NCI-H524 (cell line): Measurements from ENCODE around the gene DHRS12.

ENCODE experiments used
- DNase-seq, 2 experiments: peaks; one replicate each; lab custom pipeline; 2025; lab: John Stamatoyannopoulos, UW

Gene DHRS12

DNA sequence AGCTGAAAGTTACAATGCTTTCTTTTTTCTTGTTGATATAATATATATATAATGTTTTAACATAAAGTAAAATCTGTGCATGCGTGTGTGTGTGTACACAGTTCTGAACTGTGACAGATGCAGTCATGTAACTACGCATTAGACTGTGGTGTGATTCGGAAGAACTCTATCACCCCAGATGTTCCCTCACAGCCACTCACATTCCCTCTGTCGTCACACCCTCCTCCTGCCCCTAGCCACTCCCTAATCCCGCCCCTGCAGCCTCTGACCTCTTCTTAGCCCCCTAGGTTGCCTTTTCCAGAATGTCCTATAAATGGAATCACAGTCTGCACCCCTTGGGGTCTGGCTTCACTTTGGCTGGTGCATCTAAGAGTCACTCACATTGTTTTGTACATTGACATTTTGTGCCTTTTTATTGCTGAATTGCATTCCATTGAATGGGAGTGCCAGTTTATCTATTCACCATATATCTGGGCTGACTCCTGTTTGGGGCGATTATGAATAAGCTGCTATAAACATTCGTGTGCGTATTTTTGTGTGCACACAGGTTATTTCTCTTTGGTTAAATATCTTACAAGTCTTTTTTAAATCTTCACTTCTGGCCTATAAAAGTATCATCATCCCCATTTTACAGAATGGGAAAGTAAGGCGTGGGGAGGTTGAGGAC is 20.4 kb downstream of the DHRS12 start:
- DNase-seq, result peak in 1 of 2 experiments; percentile 57

DNA sequence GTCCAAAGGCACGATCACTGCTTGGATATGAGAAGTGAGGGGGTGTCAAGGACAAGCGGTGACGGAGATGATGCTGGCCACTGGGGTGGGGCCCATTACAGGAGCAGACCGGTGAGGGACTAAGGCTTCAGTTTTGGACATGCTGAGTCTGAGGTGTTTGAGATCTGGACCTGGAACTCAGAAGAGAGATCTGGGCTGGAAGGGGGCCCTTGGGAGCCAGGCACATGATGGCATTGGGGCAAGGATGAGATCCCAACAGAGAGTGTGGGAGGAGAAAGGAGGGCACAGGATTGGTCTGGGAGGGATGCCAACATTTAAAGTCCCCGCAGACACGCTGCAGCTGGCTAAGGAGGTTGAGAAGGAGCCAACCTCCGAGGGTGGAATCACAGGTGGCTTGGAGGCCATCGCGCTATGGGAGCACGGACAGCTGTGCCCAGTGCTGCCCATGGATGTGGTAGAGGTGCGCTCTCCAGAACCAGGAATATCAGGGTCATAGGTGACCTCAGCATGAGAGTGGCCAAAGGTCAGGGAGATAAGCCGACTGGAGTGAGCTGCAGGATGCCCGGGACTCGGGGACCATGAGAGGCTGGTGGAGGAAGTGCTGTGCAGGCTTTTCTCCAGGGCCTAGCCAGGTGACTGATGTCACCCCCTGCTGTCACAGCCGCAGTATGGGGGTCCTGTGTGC is 21.8 kb downstream of the DHRS12 start:
- DNase-seq, result no peak

DNA sequence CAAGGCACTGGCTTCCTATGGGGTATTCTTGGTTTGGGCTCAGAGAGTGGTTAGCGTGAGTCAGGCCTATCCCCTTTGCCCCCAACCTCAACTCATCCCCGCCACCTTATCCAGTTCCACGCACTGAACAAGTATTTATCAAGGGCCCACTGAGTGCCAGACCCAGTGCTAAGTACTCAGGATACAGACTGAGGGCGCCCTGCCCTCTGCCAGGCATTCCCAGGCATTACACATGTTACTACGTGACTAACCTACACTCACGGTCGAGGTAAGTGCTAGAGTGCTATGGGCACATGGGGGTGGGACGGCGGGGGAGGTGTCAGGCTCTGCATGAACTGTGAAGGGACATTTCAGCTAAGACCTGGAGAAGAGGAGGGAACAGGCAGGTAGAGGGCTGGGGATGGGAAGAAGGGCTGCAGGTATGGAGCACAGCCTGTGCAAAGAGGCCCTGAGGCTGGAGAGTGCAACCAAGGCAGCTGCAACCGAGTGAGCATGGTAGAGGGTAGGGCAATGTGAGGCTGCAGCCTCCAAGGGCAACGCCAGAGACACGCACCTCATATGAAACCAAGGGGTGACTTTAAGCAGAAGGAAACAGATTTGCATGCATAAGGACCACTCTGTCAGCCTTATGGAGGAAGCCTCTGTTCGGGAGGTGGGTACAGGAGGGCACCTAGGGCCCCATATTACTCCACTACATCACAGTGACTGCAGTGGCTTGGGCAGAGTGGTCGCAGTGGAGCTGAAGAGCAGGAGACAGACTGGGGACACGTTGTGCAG is 22.5 kb downstream of the DHRS12 start:
- DNase-seq, result peak; percentile 22 to 72

DNA sequence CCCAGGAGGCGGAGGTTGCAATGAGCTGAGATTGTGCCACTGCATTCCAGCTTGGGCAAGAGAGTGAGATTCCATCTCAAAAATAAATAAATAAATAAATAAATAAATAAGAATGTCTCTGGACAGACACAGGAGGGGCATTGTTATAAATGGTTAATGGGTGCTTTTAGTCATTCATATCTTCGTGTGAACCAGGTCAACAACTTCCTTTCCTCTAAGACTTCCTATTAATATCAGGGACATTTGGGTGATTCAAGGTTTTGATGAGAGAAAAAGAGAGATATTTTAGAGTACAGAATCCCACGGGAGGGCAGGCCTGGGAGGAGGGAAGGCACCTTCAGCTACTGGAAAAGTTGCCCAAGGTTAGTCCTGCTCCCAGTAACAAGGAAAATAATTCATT is 23.9 kb downstream of the DHRS12 start:
- DNase-seq, result no peak

DNA sequence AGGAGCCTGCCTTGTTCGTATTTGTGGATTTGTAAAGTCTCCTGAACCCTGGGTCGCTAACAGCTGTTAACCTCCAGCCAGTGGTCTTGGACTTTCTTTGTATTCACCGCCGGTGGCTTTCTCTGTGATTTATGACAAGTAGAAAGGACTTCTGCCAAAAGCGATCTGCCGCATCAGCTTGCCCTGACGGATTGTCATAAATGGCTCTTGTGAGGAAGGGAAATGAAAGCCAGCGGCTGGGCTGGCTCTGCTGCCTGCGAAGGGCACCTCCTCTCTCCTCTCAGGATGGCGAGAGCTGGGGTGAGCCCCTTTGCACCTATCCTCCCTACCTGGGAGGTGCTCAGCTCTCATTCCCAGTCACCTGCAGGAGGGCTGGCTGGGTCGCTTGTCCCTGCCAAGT is 25.6 kb downstream of the DHRS12 start:
- DNase-seq, result no peak

DNA sequence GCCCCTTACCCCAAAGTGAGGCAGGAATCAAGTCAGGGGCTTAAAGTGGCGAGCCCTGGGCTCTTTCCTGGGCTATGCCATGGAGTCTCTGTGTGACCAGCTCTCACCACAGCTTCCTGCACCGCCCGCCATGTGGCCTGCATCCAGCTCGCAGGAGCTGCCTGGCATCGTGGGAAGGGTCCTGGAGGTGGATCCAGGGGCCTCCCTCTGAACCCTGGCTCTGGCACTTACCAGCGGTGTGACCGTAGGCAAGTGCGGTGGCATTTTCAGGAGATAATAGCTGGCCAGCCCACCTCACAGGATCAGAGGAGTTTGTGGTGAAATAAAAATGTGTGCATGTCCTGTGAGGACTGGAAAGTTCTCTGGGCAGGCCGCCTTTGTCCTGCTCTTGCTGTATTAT is 26.0 kb downstream of the DHRS12 start:
- DNase-seq, result no peak

DNA sequence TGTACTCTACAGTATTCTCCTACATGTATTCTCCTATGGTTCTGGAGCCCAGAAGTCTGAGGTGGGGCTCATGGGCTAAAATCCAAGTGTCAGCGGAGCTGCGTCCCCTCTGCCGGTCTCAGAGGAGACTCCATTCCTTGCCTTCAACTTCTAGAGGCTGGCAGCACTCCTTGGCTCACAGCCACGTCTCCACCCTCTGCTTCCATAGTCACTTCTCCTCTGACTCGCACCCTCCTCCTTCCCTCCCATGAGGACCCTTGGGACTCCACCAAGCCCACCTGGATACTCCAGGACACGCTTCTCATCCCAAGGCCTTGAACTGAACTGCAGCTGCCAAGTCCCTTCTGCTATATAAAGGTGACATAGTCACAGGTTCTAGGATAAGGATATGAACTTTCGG is 27.8 kb downstream of the DHRS12 start:
- no peak for DNase-seq

DNA sequence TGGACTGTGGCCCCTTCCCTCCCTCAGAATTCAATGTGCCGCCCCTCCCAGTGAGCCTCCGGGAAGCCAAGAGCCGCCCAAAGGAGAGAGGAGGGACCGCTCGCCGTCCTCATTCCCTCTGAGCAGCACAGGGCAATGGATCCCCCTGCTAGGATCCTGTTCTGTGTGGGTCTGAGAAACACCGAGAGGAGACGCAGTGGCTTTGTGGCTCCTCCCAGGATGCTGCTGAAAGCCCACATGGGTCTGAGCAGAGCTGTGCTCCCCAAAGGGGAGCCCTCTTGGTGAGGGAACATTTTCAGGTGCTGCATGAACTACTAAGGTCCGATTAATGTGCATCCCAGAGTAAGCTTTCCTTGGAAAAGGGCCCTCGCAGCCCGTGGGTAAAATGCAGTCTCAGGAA is 30.4 kb downstream of the DHRS12 start:
- DNase-seq, result no peak

DNA sequence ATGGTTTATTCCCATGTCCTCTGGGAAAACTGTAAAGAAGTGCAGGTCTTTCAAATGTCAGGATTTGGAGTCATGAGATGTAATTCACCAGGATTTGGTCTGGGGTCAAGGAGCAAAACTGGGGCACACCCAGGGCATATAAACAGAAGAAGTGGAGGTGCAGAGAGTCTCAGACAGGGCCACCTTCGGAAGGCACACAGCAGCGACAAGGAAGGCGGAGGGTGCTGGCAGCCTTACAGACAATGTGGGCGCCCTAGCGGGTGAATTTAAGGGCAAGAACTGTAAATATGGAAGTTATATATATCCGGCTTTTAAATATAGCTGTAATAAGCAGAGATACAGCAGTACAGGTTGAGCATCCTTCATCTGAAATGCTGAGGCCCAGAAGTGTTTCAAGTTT is 31.2 kb downstream of the DHRS12 start:
- DNase-seq, result no peak

DNA sequence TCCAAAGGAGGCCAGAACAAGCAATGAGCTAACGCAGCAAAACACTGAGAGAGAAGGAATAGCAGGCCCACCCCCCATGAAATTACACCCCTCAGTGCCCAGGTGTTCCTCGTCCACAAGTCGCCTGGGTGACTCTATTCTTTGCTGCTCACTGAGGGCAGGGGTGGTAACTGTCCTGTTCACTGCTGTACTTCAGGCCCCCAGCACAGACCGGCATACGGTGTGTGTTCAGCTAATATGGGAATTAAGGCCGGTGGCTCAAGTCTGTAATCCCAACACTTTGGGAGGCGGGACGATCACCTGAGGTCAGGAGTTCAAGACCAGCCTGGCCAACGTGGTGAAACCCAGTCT is 31.9 kb downstream of the DHRS12 start:
- DNase-seq, result no peak

DNA sequence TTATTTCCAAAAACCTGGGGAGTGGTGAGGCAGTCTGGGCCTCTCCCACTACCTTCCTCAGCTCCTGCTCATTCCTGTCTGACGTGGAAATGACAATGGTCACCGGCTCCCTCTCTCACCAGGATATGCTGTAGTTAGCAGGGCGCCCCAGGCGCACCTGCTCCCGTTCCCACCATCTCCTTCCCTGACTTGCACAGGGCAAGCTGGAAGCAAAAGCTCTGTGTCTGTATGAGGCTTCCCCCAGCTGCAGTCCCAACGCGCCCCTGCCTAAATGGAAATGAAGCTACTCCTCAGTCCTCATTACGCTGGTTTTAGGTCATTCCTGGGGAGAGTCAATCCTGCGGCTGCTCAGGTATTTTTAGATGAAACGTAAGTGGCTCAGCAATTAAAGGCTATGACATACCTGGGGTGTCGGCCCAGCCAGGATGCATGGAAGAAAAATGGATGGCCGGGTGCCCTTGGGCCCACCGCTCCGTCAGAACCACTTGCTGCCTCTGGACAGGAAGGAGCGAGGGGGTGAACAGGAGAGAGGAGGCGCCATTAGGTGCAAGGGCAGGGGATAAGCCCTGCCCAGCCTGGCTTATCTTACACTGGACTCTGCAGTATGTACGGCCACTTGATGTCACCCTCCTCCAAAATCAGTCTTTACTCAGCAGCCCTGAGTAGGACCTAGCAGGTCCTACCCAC is 32.4 kb downstream of the DHRS12 start:
- DNase-seq, result no peak

DNA sequence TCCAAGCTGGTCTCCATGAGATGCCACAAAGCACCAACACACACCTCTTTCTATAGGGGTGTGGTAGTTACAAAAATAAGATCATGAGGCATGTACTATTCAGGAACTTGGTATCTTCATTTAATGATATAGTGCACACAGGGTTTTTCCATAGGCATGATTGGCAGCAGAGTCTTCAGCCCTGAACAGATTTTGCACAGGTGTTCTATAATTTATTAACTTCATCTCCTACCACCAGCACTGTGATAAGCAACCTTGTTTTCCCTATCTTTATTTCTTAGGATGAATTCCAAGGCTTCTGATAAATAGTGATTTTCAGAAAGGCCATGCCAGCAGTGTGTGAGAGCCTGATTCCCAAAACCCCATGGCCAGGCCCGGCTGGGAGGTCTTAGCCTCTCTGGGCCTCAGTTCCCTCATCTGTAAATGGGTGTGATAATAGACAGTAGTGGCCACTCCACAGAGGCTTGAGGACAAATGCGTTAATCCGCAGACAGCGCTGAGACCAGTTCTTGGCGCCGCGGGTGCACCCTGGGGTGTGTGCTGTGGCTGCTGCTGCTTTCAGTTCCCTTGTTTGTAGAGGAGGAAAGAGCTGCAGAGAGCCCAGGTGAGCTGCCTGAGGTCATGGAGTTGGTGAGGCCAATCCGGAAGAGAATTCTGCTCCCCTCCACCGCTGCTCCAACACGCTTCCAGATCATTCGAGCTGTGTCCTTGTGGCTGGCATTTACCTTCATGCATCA is 33.1 kb downstream of the DHRS12 start:
- DNase-seq, result no peak

DNA sequence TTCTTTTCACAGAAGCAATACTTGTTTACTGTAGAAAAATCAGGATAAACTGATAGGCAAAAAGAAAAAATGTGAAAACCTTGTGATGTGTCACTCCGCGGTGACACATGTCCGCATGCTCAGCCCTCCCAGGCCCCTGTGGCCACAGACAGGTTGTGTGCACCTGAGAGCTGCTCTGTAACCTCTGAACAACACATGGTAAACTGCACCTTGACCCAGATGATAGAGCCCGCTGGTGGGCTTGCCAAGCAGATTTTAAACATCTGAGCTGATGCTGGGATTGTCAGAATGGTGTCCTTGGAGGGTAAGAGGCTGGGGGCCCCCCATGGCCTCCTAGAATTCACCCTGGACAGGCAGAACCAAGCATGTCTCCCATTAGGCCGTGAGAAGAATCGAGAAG is 33.8 kb downstream of the DHRS12 start:
- no peak for DNase-seq

DNA sequence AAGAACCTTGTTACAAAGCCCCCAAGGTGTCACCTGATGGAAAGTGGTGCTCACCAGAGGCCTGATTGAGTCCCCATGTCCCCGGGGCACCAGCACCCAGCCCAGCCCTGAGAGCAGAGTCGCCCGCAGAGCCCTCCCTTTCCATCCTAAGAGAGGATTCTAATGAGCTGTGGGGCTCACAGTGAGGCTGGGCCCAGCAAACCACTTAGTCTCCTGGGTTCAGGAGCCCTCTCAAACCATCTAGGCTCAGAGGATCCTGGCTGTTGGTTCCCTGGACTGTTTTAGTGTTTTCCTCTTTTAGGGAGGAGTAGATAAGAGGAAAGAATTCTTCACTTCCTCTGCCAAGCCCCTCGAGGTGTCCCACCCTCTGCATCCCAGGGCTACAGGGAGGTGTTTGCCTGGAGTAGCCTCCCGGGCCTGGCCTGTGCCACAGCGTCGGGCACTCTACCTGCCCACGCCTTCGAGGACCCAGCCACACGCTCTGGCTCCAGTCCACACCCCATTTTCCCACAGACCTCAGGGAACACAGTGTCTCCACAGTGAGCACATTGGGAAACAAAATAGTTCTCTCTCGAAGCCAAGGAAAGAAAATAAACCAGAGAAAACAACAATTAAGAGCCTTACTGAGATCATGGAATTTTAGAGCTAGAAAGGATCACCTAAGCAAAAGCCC is 34.4 kb downstream of the DHRS12 start:
- DNase-seq, result no peak

DNA sequence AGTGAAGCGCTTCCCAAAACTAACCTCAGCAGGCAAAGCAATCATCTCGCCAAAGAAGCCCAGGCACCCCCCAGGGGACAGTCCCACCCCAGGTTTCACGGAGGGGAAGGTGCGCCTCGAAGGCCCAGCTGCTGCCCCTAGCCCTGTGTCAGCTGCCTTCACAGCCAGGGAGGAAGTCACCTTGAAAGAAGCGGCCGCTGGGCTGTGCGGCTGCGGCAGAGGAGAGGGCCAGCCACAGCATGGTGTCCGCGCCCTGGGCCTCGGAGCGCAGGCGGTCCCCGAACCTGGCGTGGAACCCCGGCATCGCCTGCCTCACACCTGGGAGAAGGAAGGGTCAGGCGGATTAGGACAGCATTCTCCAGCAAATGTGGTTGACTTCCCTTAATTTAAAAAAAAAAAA is 35.0 kb downstream of the DHRS12 start:
- DNase-seq, result no peak

DNA sequence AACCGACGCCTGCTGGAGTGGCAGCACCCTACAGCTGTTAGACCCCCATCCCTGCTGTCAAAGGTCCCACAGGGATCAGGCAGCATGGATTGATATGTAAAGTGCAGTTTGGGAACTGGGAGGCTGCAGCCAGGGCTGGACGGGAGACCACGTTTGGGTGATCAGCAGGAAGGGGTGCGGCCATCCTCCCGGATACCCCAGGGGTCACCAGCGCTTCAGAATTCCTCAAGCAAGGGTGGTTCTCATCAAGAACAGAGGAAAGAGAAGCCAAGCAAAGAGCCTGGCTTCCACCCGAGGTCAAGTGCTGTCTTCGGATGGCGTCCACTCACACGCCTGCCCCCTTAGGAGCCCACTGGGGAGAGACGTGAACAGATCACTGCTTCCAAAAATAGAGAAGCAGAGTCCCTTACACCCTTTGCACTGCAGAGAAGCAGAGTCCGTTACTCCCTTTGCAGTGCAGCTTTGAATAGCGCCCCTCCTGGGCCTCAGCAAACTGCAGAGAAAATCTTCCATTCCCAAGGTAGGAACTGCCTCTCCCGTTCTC is 35.5 kb downstream of the DHRS12 start:
- no peak for DNase-seq

DNA sequence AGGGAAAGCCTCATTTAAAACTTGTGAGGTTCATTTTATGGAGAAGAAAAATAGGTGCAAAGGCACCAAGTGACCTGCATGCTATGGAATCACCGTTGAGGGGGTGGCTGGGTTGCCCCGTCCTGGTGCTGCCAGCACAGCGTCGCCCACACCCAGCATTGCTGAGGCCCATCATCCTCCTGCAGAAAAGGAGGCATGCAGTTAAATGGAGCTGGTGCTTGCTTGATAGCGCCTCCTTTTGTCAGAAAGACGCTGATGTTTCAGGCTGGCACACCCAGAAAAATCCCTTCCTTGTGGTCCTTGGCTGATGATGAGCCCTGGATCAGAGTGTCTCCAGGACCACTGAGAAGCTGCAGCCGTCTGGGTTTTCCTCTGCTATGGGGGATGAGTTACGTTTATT is 36.9 kb downstream of the DHRS12 start:
- DNase-seq, result no peak

DNA sequence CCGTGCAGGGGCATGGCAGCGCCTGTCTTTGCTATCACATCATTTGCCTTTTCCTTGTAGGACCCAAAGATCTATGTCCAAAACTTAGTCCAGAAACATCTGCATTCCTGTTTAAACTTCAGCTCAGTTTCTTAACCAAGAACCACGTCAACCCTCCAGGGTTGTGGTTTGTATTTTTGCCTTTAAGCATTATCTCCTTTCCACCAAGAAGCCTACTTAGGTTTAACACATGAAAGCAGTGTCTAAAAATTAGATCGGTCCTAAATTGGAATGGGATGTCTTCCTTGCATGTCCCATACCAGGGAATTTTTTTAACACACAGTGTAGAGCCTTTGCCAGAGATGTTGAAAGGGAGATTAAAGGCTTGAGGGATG is 38.8 kb downstream of the DHRS12 start:
- DNase-seq, result no peak

DNA sequence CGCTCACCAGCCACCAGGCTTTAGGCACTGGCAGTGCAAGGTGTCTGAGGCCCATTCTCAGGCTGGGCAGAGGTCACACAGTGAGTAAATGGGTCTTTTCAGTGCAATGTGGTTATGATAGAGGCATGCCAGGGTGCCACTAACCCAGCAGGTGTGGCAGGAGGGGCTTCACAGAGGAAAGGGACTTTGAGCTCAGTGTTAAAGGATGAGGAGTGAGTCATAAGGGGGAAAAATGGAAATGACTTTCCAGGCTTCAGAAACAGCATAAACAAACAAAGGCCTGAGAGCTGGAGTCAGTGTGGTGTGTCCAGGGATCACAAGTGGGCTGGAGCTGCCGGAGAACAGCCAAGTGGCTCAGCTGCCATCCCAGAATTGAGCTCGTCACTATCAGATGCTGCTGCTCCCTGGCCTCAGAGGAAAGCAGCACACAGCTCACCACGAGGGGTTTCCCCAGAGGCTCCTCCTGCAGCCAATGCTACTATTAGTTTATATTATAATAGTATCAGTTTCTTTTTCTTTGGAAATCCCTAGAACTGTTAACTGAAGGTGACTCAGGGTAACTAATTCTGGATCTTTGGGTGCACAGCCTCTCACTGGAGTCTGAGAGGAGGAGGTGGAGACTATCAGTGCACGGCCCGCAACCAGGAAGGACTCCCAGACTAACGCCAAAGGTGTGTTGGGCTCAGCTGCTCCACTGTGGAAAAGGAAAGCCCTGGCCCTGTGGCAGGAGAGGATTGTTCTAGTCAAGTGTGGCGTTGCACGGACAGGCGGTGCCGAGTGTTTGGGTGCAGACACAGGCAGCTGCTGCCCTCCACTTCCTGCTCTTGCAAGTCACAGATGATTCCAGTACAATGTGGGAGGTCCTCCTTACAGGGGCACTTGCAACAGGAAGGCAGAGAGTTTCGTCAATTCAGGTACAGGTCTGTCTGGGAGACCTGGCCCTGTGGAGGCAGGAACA is 39.5 kb downstream of the DHRS12 start:
- DNase-seq, result no peak

DNA sequence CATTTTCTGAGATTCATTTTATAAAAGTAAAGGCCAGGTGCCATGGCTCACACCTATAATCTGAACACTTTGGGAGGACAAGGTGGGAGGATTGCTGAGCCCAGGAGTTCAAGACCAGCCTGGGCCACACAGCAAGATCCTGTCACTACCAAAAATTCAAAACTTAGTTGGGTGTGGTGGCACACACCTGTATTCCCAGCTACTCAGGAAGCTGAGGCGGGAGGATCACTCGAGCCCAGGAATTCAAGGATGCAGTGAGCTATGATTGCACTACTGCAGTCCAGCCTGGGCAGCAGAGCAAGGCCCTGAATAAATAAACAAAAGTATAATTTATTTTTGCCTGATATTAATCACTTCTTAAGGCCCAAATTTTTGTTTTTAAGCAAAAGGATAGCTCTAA is 40.5 kb downstream of the DHRS12 start:
- no peak for DNase-seq
